ENCODE results near the gene RAD52. TPM values are rescaled to one million over a fixed set of nuclear protein-coding genes. Genes with fewer than 3 reads are reported as not detected.

The RAD52 gene
- total RNA-seq, 2 experiments from 2014 or later, result 30.3 to 30.8 TPM

DNA sequence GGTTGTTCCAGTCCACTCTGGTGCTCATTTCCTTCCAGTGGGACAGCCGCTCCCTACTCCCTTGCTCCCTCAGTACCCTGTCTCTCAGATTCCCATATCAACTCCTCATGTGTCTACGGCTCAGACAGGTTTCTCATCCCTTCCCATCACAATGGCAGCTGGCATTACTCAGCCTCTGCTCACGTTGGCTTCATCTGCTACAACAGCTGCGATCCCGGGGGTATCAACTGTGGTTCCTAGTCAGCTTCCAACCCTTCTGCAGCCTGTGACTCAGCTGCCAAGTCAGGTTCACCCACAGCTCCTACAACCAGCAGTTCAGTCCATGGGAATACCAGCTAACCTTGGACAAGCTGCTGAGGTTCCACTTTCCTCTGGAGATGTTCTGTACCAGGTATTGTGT is 69.9 kb downstream of the RAD52 start:
- CTCF ChIA-PET (ENCODE audit: unreplicated experiment), result no interaction called here
- Histone ChIP-seq H3K9me2 (ENCODE audit: insufficient read depth, low read length) (no peaks in the 10 kb centered on the region), H3K79me2 (ENCODE audit: insufficient read depth, low read depth, low read length) (no peaks in the 10 kb centered on the region), H3K4me2 (ENCODE audit: low read length) (no peak overlapping the region), H4K20me1 (ENCODE audit: insufficient read depth, low read length) (no peaks in the 10 kb centered on the region), H3K36me3 (ENCODE audit: insufficient read depth, low read length) (peaks cover 69% of the 10 kb centered on the region), H3K4me1 (ENCODE audit: insufficient read depth, low read length, poor library complexity, severe bottlenecking) (no peaks in the 10 kb centered on the region), H3K4me3 (ENCODE audit: low read depth, low read length, poor library complexity, severe bottlenecking) (no peak overlapping the region), H2AFZ (ENCODE audit: low read length) (no peak overlapping the region), H3K27ac (ENCODE audit: low read depth, low read length, poor library complexity, severe bottlenecking) (no peak overlapping the region), H3K9me3 (ENCODE audit: low read length) (no peaks in the 10 kb centered on the region)
- intact Hi-C loops (cut with micrococcal nuclease; ENCODE audit: unreplicated experiment), result no loop called here
- BruUV-seq (replicated peaks), result no TSS peak
- no peak for DNase-seq (ENCODE audit: low spot score)
- POLR2A ChIA-PET, result no interaction called here
- TF ChIP-seq EZH2phosphoT487 (IDR thresholded peaks at IDR 0.05; ENCODE audit: borderline replicate concordance, low read depth, low read length) (no peak), CTCF (conservative IDR thresholded peaks at IDR 0.05; ENCODE audit: low read length) (no peak)

DNA sequence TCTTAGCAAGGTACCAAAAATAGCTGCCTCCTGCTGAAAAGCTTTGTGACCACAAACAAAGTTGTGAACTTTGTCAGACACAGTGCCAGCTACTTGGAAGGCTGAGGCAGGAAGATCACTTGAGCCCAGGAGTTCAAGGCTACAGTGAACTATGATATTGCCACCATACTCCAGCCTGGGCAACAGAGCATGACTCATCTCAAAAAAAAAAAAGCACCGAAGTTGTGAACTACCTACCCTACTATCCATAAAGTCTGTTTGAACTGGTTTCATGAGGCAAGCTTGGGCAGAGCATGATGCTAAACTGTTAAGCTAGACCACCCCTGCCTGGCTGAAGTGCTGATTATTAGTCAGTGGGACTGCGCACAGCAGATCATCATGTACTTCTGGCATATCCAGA is 75.5 kb downstream of the RAD52 start:
- DNase-seq (ENCODE audit: low spot score), result no peak
- Histone ChIP-seq H2AFZ (ENCODE audit: low read length) (no peak overlapping the region), H3K4me1 (ENCODE audit: insufficient read depth, low read length, poor library complexity, severe bottlenecking) (no peaks in the 10 kb centered on the region), H3K9me3 (ENCODE audit: low read length) (no peaks in the 10 kb centered on the region), H3K4me2 (ENCODE audit: low read length) (no peak overlapping the region), H3K9me2 (ENCODE audit: insufficient read depth, low read length) (no peaks in the 10 kb centered on the region), H3K79me2 (ENCODE audit: insufficient read depth, low read depth, low read length) (no peaks in the 10 kb centered on the region), H3K36me3 (ENCODE audit: insufficient read depth, low read length) (peaks cover 55% of the 10 kb centered on the region), H3K4me3 (ENCODE audit: low read depth, low read length, poor library complexity, severe bottlenecking) (no peak overlapping the region), H4K20me1 (ENCODE audit: insufficient read depth, low read length) (no peaks in the 10 kb centered on the region), H3K27ac (ENCODE audit: low read depth, low read length, poor library complexity, severe bottlenecking) (no peak overlapping the region)
- CTCF ChIA-PET (ENCODE audit: unreplicated experiment), result no interaction called here
- no peak for TF ChIP-seq CTCF (conservative IDR thresholded peaks at IDR 0.05; ENCODE audit: low read length)
- no peak for TF ChIP-seq EZH2phosphoT487 (IDR thresholded peaks at IDR 0.05; ENCODE audit: borderline replicate concordance, low read depth, low read length)
- intact Hi-C loops (cut with micrococcal nuclease; ENCODE audit: unreplicated experiment), result no loop called here
- POLR2A ChIA-PET, result interaction anchor here (0.8 to 1.3 kb wide), 4 partner anchors 10 to 16 kb away, joined by 3 to 4 read pairs (median 3); no protein-coding TSS in a partner anchor
- BruUV-seq (replicated peaks), result no TSS peak

DNA sequence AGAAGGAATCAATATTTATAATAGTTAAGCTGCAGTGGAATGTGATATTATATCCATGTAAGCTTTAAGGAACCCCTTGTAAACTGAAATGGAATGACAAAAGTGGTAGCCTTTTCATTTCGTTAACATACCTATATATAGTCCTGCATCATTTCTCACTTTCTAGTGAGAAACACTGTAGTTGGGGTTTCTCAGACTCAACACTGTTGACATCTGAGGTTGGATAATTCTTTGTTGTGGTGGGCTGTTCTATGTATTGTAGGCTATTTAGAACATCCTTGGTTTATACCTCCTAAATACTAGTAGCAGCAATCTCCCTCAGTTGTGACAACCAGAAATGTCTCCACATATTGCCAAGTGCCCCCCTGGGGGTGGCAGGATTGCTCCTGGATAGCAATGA is 79.1 kb downstream of the RAD52 start:
- ChIA-PET CTCF (ENCODE audit: unreplicated experiment) (no interaction called here), POLR2A (no interaction called here)
- no peak for DNase-seq (ENCODE audit: low spot score)
- H3K36me3 ChIP-seq (ENCODE audit: insufficient read depth, low read length), result peaks cover 65% of the 10 kb centered on the region
- H4K20me1 ChIP-seq (ENCODE audit: insufficient read depth, low read length), result no peaks in the 10 kb centered on the region
- no peak overlapping the region for H3K4me2 ChIP-seq (ENCODE audit: low read length)
- no peak for TF ChIP-seq EZH2phosphoT487 (IDR thresholded peaks at IDR 0.05; ENCODE audit: borderline replicate concordance, low read depth, low read length)
- no peak for TF ChIP-seq CTCF (conservative IDR thresholded peaks at IDR 0.05; ENCODE audit: low read length)
- H3K9me2 ChIP-seq (ENCODE audit: insufficient read depth, low read length), result no peaks in the 10 kb centered on the region
- no peak overlapping the region for H3K4me3 ChIP-seq (ENCODE audit: low read depth, low read length, poor library complexity, severe bottlenecking)
- H2AFZ ChIP-seq (ENCODE audit: low read length), result no peak overlapping the region
- H3K27ac ChIP-seq (ENCODE audit: low read depth, low read length, poor library complexity, severe bottlenecking), result no peak overlapping the region
- H3K9me3 ChIP-seq (ENCODE audit: low read length), result no peaks in the 10 kb centered on the region
- intact Hi-C loops (cut with micrococcal nuclease; ENCODE audit: unreplicated experiment), result no loop called here
- no peaks in the 10 kb centered on the region for H3K79me2 ChIP-seq (ENCODE audit: insufficient read depth, low read depth, low read length)
- H3K4me1 ChIP-seq (ENCODE audit: insufficient read depth, low read length, poor library complexity, severe bottlenecking), result no peaks in the 10 kb centered on the region
- BruUV-seq (replicated peaks), result no TSS peak

Measured in OCI-LY7 (cell line).